ENCODE measurements around the gene ENTPD5. TPM values are rescaled to one million over a fixed set of nuclear protein-coding genes. Genes with fewer than 3 reads are reported as not detected.

The ENTPD5 gene
- total RNA-seq, 1 donor from 2014 or later: 10.4 TPM

DNA sequence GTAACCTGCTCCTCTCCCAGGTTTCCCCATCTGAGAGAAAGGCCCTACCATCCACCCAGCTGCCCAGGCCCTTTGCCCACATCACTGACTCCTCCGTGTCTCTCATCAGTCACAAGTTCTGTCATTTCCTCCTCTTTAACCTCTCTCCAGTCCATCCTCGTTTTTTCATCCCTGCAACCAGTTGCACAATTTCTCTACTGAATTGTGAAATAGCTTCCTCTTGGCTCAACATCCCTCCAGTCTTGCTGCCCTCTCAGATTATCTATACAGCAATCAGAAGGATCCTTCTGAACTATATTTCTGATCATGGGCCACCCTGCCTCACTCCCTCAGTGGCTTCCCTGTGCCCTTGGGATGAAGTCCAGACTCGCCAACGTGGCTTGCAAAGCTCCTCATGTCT lies 76.0 kb downstream of the ENTPD5 start:
- Mint-ChIP-seq H3K27me3 (no peaks in the 10 kb centered on the region), H3K4me3 (no peak overlapping the region), H3K36me3 (ENCODE audit: low read depth) (peaks cover 31% of the 10 kb centered on the region), H3K4me1 (no peaks in the 10 kb centered on the region), H3K27ac (no peak overlapping the region), H3K9me3 (no peaks in the 10 kb centered on the region)
- TF ChIP-seq CTCF (IDR thresholded peaks at IDR 0.05): no peak
- CTCF ChIA-PET: no interaction called here
- intact Hi-C loops (cut with micrococcal nuclease): no loop called here
- POLR2A ChIA-PET: no interaction called here
- ATAC-seq (ENCODE audit: low read depth): no peak
- no peak for DNase-seq

DNA sequence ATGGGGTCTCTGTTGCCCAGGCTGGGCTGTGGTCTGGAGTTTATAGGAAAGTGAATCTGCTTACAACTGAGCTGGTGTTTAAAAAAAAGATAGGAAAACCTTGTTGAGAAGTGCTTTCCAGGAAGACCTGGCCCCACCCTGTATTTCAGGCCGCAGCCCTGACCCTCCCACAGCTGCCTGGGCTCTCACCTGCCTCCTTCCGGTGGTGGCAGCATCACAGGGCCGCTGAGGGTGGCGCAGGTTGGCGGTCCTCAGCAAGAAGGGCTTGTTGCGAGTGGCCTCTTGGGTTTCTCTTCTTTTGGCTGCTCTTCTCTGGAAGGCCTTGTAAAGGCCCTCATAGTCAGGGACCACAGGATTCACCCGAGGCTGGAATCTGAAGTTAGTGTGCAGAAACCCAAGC lies 76.9 kb downstream of the ENTPD5 start:
- no peaks in the 10 kb centered on the region for H3K4me1 Mint-ChIP-seq
- H3K27ac Mint-ChIP-seq: no peak overlapping the region
- TF ChIP-seq CTCF (IDR thresholded peaks at IDR 0.05): no peak
- H3K27me3 Mint-ChIP-seq: no peaks in the 10 kb centered on the region
- no peak overlapping the region for H3K4me3 Mint-ChIP-seq
- CTCF ChIA-PET: no interaction called here
- POLR2A ChIA-PET: no interaction called here
- intact Hi-C loops (cut with micrococcal nuclease): no loop called here
- H3K9me3 Mint-ChIP-seq: no peaks in the 10 kb centered on the region
- no peak for ATAC-seq (ENCODE audit: low read depth)
- DNase-seq: no peak
- H3K36me3 Mint-ChIP-seq (ENCODE audit: low read depth): peaks cover 37% of the 10 kb centered on the region

DNA sequence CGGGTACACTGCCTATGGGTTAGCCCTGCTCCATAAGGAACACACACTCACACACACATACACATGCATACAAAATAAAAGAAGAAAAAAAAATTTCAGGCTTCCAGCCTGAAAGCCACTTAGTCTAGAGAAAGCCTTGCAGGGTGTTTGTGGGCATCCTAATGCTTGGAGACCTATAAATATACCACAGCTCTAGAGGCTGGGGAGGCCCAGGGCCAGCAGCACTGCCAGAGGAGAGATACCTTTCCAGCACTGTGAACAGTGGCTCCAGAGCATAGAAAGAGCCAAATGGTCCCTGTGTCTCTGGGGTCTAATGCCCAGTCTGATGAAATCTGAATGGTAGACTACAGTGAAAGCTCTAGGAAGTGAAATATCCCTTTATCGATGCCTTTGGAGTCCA lies 82.1 kb downstream of the ENTPD5 start:
- intact Hi-C loops (cut with micrococcal nuclease): no loop called here
- Mint-ChIP-seq H3K27me3 (no peaks in the 10 kb centered on the region), H3K36me3 (ENCODE audit: low read depth) (peaks cover 58% of the 10 kb centered on the region), H3K27ac (no peak overlapping the region), H3K4me1 (no peaks in the 10 kb centered on the region), H3K9me3 (no peaks in the 10 kb centered on the region), H3K4me3 (no peak overlapping the region)
- ATAC-seq (ENCODE audit: low read depth) (no peak), DNase-seq (no peak)
- CTCF ChIA-PET: no interaction called here
- TF ChIP-seq CTCF (IDR thresholded peaks at IDR 0.05): no peak
- POLR2A ChIA-PET: no interaction called here

DNA sequence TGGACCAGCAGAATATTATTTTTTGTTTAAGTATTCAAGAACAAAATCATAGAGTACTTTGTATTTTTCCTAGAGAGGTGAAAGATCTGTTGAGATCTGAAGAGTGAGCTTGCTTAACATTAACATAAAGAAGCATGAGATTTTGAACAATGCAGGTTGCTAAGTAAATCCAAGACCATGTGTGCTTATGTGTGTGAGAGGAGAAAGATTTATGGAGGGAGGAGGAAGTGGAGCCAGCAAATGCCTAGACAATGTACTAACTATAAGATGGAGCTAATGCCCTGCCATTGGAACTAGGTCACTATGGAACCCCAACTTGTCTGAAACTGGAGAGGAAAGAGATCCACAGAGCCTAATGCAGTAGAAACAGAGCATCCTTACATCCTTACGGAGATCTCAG lies 82.5 kb downstream of the ENTPD5 start:
- Mint-ChIP-seq H3K4me3 (no peak overlapping the region), H3K27ac (no peak overlapping the region), H3K36me3 (ENCODE audit: low read depth) (peaks cover 61% of the 10 kb centered on the region), H3K27me3 (no peaks in the 10 kb centered on the region), H3K9me3 (no peaks in the 10 kb centered on the region), H3K4me1 (no peaks in the 10 kb centered on the region)
- intact Hi-C loops (cut with micrococcal nuclease): no loop called here
- no peak for DNase-seq
- ATAC-seq (ENCODE audit: low read depth): no peak
- TF ChIP-seq CTCF (IDR thresholded peaks at IDR 0.05): no peak
- ChIA-PET CTCF (interaction anchor here (0.6 to 1.2 kb wide), 2 partner anchors 25 to 99 kb away, joined by 3 read pairs; no protein-coding TSS in a partner anchor), POLR2A (no interaction called here)

- no peak for ATAC-seq (ENCODE audit: low read depth)
- no peaks in the 10 kb centered on the region for H3K27me3 Mint-ChIP-seq
- intact Hi-C loops (cut with micrococcal nuclease): no loop called here
- POLR2A ChIA-PET: interaction anchor here (0.6 to 0.7 kb wide), 2 partner anchors 677 to 784 kb away, joined by 3 read pairs; no protein-coding TSS in a partner anchor
- DNase-seq: no peak
- no peaks in the 10 kb centered on the region for H3K4me1 Mint-ChIP-seq
- CTCF ChIA-PET: interaction anchor here (0.6 to 1.2 kb wide), 3 partner anchors 10 to 100 kb away, joined by 3 read pairs; no protein-coding TSS in a partner anchor
- H3K4me3 Mint-ChIP-seq: no peak overlapping the region
- no peak overlapping the region for H3K27ac Mint-ChIP-seq
- no peak for TF ChIP-seq CTCF (IDR thresholded peaks at IDR 0.05)
- H3K9me3 Mint-ChIP-seq: no peaks in the 10 kb centered on the region
- H3K36me3 Mint-ChIP-seq (ENCODE audit: low read depth): peaks cover 66% of the 10 kb centered on the region
These were observed 83.4 kb downstream of the ENTPD5 start for GRCh38 chr14:73935666-73936065.
